K562 (cell line): ENCODE measurements around the gene MLANA. TPM values are rescaled to one million over a fixed set of nuclear protein-coding genes. Genes with fewer than 3 reads are reported as not detected.

Experiments used
- ATAC-seq: fragments of 200-7000 bp; cut with Tn5 transposase; 3 replicates; pipeline ENCODE4 v1.9.1; 2020; ENCODE audit warnings: moderate library complexity
- BruUV-seq: library from RNA; stranded (reverse); fragments of 400-500 nt; replicated peaks from 2 replicates; lab custom pipeline; 2021; lab: Mats Ljungman, UMichigan
- CTCF ChIA-PET: fragments of 300-600 bp; formaldehyde crosslinking; extraction: SDS; loops from one replicate; lab custom pipeline; 2021; ENCODE audit warnings: low intra/inter-chr PET ratio; lab: Yijun Ruan, JAX
- POLR2A ChIA-PET: fragments of 300-600, 350-650 bp; sonication (Branson Sonifier 250); formaldehyde crosslinking; extraction: SDS; loops from one replicate; lab custom pipeline; 2021; ENCODE audit warnings: antibody characterized with exemption, inconsistent platforms; lab: Yijun Ruan, JAX
- DNase-seq, 4 experiments: peaks; one replicate each; pipeline versions ENCODE4 v3.0.0 to v3.0.0-alpha.2; 2011 to 2018; ENCODE audit warnings: low spot score in 3 of 4, mixed read lengths in 3 of 4; ENCODE audit errors: extremely low read depth in 1 of 4
- FAIRE-seq: peaks from 2 replicates; lab custom pipeline; 2011; peaks lifted over from hg19 to GRCh38; lab: Jason Lieb, UNC
- H2AFZ ChIP-seq: 2 replicates; pipeline ENCODE4 v1.6.0; 2011; ENCODE audit warnings: low read depth, low read length, control low read depth, inconsistent platforms
- H3K27ac ChIP-seq: fragments of 200-600 bp; 3 replicates; pipeline ENCODE4 v1.8.0; 2011; ENCODE audit warnings: low read depth, mild to moderate bottlenecking, control low read depth, inconsistent platforms, low read length, moderate library complexity, mixed read lengths; ENCODE audit errors: extremely low read depth
- H3K27me3 ChIP-seq, 2 experiments: fragments of 300-600 bp in 1 of 2; 2 replicates in 1 of 2; 3 replicates in 1 of 2; pipeline versions ENCODE4 v1.6.0 to v1.8.0; 2011; ENCODE audit warnings: inconsistent platforms in 2 of 2, low read length in 2 of 2, mild to moderate bottlenecking in 1 of 2, mixed read lengths in 1 of 2, moderate library complexity in 1 of 2; ENCODE audit not compliant: control insufficient read depth in 2 of 2, insufficient read depth in 2 of 2
- H3K36me3 ChIP-seq: fragments of 300-600 bp; 3 replicates; pipeline ENCODE4 v1.8.0; 2011; ENCODE audit warnings: mild to moderate bottlenecking, low read length, inconsistent platforms; ENCODE audit not compliant: control insufficient read depth, insufficient read depth
- H3K4me1 ChIP-seq, 2 experiments: fragments of 200-600 bp in 1 of 2; replicated peaks in 1 of 2; 2 replicates in 1 of 2; 3 replicates in 1 of 2; pipeline versions ENCODE4 v1.5.1 to v1.8.0; 2011; ENCODE audit warnings: inconsistent platforms in 2 of 2, low read length in 2 of 2, mild to moderate bottlenecking in 1 of 2, mixed read lengths in 1 of 2, moderate library complexity in 1 of 2; ENCODE audit not compliant: control insufficient read depth in 2 of 2, insufficient read depth in 2 of 2
- H3K4me2 ChIP-seq: 2 replicates; pipeline ENCODE4 v1.6.1; 2011; ENCODE audit warnings: low read length, control low read depth, inconsistent platforms, mixed read lengths; ENCODE audit not compliant: insufficient read depth
- H3K4me3 ChIP-seq: fragments of 200-600 bp; sonication (generic), shearing (Covaris generic); 2 replicates; pipeline ENCODE4 v1.5.1; 2016; ENCODE audit warnings: control low read depth, inconsistent platforms
- H3K79me2 ChIP-seq: fragments of 200-600 bp; 3 replicates; pipeline ENCODE4 v1.8.0; 2011; ENCODE audit warnings: low read length, inconsistent platforms; ENCODE audit not compliant: control insufficient read depth, insufficient read depth
- H3K9ac ChIP-seq, 2 experiments: 2 replicates each; pipeline versions ENCODE4 v1.6.0 to v1.6.1; 2011; ENCODE audit warnings: low read depth in 2 of 2, low read length in 2 of 2, control low read depth in 1 of 2, inconsistent platforms in 1 of 2, mild to moderate bottlenecking in 1 of 2, mixed read lengths in 1 of 2; ENCODE audit not compliant: insufficient read depth in 1 of 2
- H3K9me1 ChIP-seq: one replicate; pipeline ENCODE4 v1.6.0; 2011; ENCODE audit warnings: inconsistent platforms, mild to moderate bottlenecking, low read length, moderate library complexity; ENCODE audit not compliant: control insufficient read depth, insufficient read depth
- H3K9me3 ChIP-seq: replicated peaks from 2 replicates; pipeline ENCODE4 v1.5.1; 2011; ENCODE audit warnings: low read depth, low read length, inconsistent platforms; ENCODE audit not compliant: control insufficient read depth, insufficient read depth
- H4K20me1 ChIP-seq: replicated peaks from 2 replicates; pipeline ENCODE4 v1.6.1; 2011; ENCODE audit warnings: low read length, inconsistent platforms, mixed read lengths; ENCODE audit not compliant: control insufficient read depth, insufficient read depth
- ARID1B ChIP-seq: fragments of 450-650 bp; IDR thresholded peaks from 2 replicates; pipeline ENCODE4 v1.6.1; 2016; ENCODE audit warnings: antibody characterized with exemption, mild to moderate bottlenecking, inconsistent platforms
- ARNT ChIP-seq, 2 experiments: fragments of 450-650 bp; IDR thresholded peaks; 2 replicates each; pipeline ENCODE4 v1.6.1; 2016; ENCODE audit warnings: mild to moderate bottlenecking in 1 of 2
- FIP1L1 ChIP-seq: fragments of 200-400 bp; formaldehyde crosslinking; IDR thresholded peaks from 2 replicates; pipeline ENCODE4 v1.6.1; 2018; ENCODE audit warnings: mild to moderate bottlenecking, low read depth, low read length; ENCODE audit not compliant: poor library complexity, severe bottlenecking
- NFE2L1 ChIP-seq: fragments of 450-650 bp; IDR thresholded peaks from 2 replicates; pipeline ENCODE4 v1.6.1; 2016; ENCODE audit warnings: missing genetic modification characterization, low read depth, mild to moderate bottlenecking, missing compliant biosample characterization, moderate library complexity, borderline replicate concordance
- SETDB1 ChIP-seq: IDR thresholded peaks from one replicate; pipeline ENCODE4 v1.6.1; 2012; ENCODE audit warnings: low read length, control low read depth, inconsistent platforms
- WGBS: fragments of 100-300 bp; shearing (Covaris generic); methylation state at CpG from one replicate; pipeline ENCODE4 v1.1.6; 2016; ENCODE audit warnings: low coverage, mixed read lengths; ENCODE audit not compliant: insufficient coverage; ENCODE audit errors: missing lambda C conversion rate; 5-methylcytosine and 5-hydroxymethylcytosine counted together
- in situ Hi-C: fragments of 300-500 bp; cut with MboI; formaldehyde crosslinking; loops from 4 replicates; pipeline ENCODE4 v1.15.0; 2018; ENCODE audit warnings: inconsistent platforms, mixed read lengths
- intact Hi-C: fragments of 100-400 bp; cut with micrococcal nuclease; formaldehyde crosslinking; loops from 2 replicates; pipeline ENCODE4 v1.14.2; 2022
- polyA plus RNA-seq, 8 experiments: library from polyadenylated mRNA; depleted of rRNA in 4 of 8; stranded (reverse) in 5 of 8; unstranded in 3 of 8; fragments of >200 nt; fragmentation: Nextera tagmentation in 2 of 8; fragmentation: Illumina TruSeq in 1 of 8; extraction: Ambion mirVana in 2 of 8; extraction: Trizol in 1 of 8; gene quantifications; 2 replicates each; pipeline versions ENCODE4 v1.2.1 to v1.2.3, GENCODE V29; 2011 to 2014; ENCODE audit warnings: inconsistent platforms in 1 of 8, missing spikeins in 1 of 8
- total RNA-seq, 7 experiments: library from RNA; depleted of rRNA in 6 of 7; stranded (reverse); fragments of >200 nt in 6 of 7; fragmentation: Illumina TruSeq in 2 of 7; extraction: Trizol in 2 of 7; gene quantifications; 2 replicates each; pipeline versions ENCODE4 v1.2.1 to v1.2.3, GENCODE V29; 2011 to 2021; ENCODE audit warnings: low replicate concordance in 1 of 7
- TF ChIP-seq, protein P1 (sequence below): fragments of 150-350 bp; IDR thresholded peaks from 2 replicates; pipeline ENCODE4 v1.6.1; 2014; ENCODE audit warnings: low read depth, mild to moderate bottlenecking, low read length, borderline replicate concordance
- TF ChIP-seq, protein P2 (sequence below): fragments of 250-450 bp; sonication (Bioruptor Pico); IDR thresholded peaks from 2 replicates; pipeline ENCODE4 v1.8.0; 2022; ENCODE audit warnings: inconsistent platforms
- TF ChIP-seq, protein P3 (sequence below): sonication (generic); formaldehyde crosslinking; IDR thresholded peaks from 2 replicates; pipeline ENCODE4 v1.8.1; 2023; ENCODE audit warnings: missing genetic modification reagents, mild to moderate bottlenecking, borderline replicate concordance

The MLANA gene
- total and polyA plus RNA-seq, 9 of the 15 experiments (the other 6 are each of a cell fraction or from before 2014, with no cell fraction given), result not detected

DNA sequence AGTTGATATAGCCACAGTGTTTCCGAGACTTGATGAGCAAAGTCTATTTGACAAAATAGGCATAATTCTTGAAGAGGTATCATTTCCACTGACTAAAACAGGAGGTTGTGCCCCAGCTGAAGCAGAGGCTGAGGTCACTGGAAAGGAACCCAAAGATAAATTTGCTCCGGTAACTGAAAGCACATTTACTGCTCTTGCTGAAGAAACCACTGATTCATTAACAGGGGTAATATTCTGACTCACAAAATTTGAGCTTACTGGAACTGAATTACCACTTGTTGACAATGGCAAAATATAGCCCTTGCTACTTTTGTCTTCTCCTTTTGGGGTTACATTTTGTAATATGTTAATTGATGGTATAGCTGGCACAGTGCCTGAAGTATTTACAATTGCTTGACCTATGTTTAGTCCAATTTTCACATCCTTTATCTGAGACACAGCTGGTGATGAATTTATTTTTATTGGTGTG, 30.2 kb downstream of the MLANA start:
- Histone ChIP-seq H3K4me2 (no peak overlapping the region), H3K27ac (no peak overlapping the region), H4K20me1 (no peaks in the 10 kb centered on the region), H2AFZ (no peak overlapping the region), H3K36me3 (peaks cover 25% of the 10 kb centered on the region), H3K9me3 (no peaks in the 10 kb centered on the region), H3K27me3 (no peaks in the 10 kb centered on the region), H3K4me1 (no peaks in the 10 kb centered on the region), H3K79me2 (no peaks in the 10 kb centered on the region), H3K9me1 (no peaks in the 10 kb centered on the region), H3K9ac (no peak overlapping the region), H3K4me3 (no peak overlapping the region)
- FAIRE-seq (no peak), ATAC-seq (no peak), DNase-seq (no peak)
- ChIA-PET POLR2A (no interaction called here), CTCF (no interaction called here)
- BruUV-seq, result no TSS peak
- in situ Hi-C loops (no loop called here), intact Hi-C loops (no loop called here)
- 95% methylated on average over 2 of the region's 2 CpGs for WGBS
- TF ChIP-seq, protein P1, sequence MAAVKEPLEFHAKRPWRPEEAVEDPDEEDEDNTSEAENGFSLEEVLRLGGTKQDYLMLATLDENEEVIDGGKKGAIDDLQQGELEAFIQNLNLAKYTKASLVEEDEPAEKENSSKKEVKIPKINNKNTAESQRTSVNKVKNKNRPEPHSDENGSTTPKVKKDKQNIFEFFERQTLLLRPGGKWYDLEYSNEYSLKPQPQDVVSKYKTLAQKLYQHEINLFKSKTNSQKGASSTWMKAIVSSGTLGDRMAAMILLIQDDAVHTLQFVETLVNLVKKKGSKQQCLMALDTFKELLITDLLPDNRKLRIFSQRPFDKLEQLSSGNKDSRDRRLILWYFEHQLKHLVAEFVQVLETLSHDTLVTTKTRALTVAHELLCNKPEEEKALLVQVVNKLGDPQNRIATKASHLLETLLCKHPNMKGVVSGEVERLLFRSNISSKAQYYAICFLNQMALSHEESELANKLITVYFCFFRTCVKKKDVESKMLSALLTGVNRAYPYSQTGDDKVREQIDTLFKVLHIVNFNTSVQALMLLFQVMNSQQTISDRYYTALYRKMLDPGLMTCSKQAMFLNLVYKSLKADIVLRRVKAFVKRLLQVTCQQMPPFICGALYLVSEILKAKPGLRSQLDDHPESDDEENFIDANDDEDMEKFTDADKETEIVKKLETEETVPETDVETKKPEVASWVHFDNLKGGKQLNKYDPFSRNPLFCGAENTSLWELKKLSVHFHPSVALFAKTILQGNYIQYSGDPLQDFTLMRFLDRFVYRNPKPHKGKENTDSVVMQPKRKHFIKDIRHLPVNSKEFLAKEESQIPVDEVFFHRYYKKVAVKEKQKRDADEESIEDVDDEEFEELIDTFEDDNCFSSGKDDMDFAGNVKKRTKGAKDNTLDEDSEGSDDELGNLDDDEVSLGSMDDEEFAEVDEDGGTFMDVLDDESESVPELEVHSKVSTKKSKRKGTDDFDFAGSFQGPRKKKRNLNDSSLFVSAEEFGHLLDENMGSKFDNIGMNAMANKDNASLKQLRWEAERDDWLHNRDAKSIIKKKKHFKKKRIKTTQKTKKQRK, result no peak
- TF ChIP-seq ARID1B (no peak), ARNT (IDR thresholded peaks at IDR 0.05) (no peak), FIP1L1 (no peak), SETDB1 (no peak), NFE2L1 (tag) (no peak)
- TF ChIP-seq, protein P2, sequence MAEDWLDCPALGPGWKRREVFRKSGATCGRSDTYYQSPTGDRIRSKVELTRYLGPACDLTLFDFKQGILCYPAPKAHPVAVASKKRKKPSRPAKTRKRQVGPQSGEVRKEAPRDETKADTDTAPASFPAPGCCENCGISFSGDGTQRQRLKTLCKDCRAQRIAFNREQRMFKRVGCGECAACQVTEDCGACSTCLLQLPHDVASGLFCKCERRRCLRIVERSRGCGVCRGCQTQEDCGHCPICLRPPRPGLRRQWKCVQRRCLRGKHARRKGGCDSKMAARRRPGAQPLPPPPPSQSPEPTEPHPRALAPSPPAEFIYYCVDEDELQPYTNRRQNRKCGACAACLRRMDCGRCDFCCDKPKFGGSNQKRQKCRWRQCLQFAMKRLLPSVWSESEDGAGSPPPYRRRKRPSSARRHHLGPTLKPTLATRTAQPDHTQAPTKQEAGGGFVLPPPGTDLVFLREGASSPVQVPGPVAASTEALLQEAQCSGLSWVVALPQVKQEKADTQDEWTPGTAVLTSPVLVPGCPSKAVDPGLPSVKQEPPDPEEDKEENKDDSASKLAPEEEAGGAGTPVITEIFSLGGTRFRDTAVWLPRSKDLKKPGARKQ, result no peak
- TF ChIP-seq, protein P3, sequence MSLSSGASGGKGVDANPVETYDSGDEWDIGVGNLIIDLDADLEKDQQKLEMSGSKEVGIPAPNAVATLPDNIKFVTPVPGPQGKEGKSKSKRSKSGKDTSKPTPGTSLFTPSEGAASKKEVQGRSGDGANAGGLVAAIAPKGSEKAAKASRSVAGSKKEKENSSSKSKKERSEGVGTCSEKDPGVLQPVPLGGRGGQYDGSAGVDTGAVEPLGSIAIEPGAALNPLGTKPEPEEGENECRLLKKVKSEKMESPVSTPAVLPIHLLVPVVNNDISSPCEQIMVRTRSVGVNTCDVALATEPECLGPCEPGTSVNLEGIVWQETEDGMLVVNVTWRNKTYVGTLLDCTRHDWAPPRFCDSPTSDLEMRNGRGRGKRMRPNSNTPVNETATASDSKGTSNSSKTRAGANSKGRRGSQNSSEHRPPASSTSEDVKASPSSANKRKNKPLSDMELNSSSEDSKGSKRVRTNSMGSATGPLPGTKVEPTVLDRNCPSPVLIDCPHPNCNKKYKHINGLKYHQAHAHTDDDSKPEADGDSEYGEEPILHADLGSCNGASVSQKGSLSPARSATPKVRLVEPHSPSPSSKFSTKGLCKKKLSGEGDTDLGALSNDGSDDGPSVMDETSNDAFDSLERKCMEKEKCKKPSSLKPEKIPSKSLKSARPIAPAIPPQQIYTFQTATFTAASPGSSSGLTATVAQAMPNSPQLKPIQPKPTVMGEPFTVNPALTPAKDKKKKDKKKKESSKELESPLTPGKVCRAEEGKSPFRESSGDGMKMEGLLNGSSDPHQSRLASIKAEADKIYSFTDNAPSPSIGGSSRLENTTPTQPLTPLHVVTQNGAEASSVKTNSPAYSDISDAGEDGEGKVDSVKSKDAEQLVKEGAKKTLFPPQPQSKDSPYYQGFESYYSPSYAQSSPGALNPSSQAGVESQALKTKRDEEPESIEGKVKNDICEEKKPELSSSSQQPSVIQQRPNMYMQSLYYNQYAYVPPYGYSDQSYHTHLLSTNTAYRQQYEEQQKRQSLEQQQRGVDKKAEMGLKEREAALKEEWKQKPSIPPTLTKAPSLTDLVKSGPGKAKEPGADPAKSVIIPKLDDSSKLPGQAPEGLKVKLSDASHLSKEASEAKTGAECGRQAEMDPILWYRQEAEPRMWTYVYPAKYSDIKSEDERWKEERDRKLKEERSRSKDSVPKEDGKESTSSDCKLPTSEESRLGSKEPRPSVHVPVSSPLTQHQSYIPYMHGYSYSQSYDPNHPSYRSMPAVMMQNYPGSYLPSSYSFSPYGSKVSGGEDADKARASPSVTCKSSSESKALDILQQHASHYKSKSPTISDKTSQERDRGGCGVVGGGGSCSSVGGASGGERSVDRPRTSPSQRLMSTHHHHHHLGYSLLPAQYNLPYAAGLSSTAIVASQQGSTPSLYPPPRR, result no peak
